NCI-H226 (cell line): ENCODE data around the gene FAM222A.
A peak's percentile ranks its signal among the peaks of the same experiment; 100 is the strongest.
"Not testable (repeated sequence)": the region's sequence is repeated elsewhere in the genome, so short reads cannot be mapped to it uniquely, and the experiment has no call there.

ENCODE experiments used
- DNase-seq: peaks from one replicate; pipeline ENCODE4 v3.0.0-alpha.2; 2015

The FAM222A gene

GRCh38 chr12:109693653-109694600 lies 19.7 kb upstream of the FAM222A start:
- no peak for DNase-seq

- DNase-seq, result not testable (repeated sequence)
Measured at GRCh38 chr12:109694629-109695028, 19.0 kb upstream of the FAM222A start.

GRCh38 chr12:109695416-109695815 lies 18.2 kb upstream of the FAM222A start:
- no peak for DNase-seq

GRCh38 chr12:109695961-109696461 lies 17.6 kb upstream of the FAM222A start:
- DNase-seq, result no peak

- no peak for DNase-seq
Measured at GRCh38 chr12:109696485-109697269, 16.9 kb upstream of the FAM222A start.

- DNase-seq, result no peak
Measured at GRCh38 chr12:109697270-109697553, 16.4 kb upstream of the FAM222A start.

GRCh38 chr12:109697877-109698468 lies 15.7 kb upstream of the FAM222A start:
- DNase-seq, result no peak

GRCh38 chr12:109698820-109699219 lies 14.8 kb upstream of the FAM222A start:
- no peak for DNase-seq

- no peak for DNase-seq
Measured at GRCh38 chr12:109701064-109701463, 12.6 kb upstream of the FAM222A start.

- DNase-seq, result no peak
Measured at GRCh38 chr12:109702111-109702841, 11.3 kb upstream of the FAM222A start.

- DNase-seq, result no peak
Measured at GRCh38 chr12:109703684-109704083, 9.9 kb upstream of the FAM222A start.

- DNase-seq, result no peak
Measured at GRCh38 chr12:109704371-109705098, 9.1 kb upstream of the FAM222A start.

- DNase-seq, result no peak
Measured at GRCh38 chr12:109705291-109705690, 8.3 kb upstream of the FAM222A start.

- DNase-seq, result no peak
Measured at GRCh38 chr12:109706398-109706746, 7.3 kb upstream of the FAM222A start.

GRCh38 chr12:109706747-109707469 lies 6.7 kb upstream of the FAM222A start:
- DNase-seq, result no peak

- DNase-seq, result no peak
Measured at GRCh38 chr12:109707470-109707821, 6.2 kb upstream of the FAM222A start.

GRCh38 chr12:109708939-109709338 lies 4.7 kb upstream of the FAM222A start:
- DNase-seq, result no peak

- DNase-seq, result no peak
Measured at GRCh38 chr12:109709401-109709991, 4.1 kb upstream of the FAM222A start.

GRCh38 chr12:109710205-109710746 lies 3.3 kb upstream of the FAM222A start:
- no peak for DNase-seq

- peak; percentile 56 for DNase-seq
Measured at GRCh38 chr12:109710747-109711595, 2.7 kb upstream of the FAM222A start.
